ENCODE data around the gene PCSK5.

Gene PCSK5

GRCh38 chr9:76269789-76270188 lies 379.3 kb downstream of the PCSK5 start:
- no peaks in the 10 kb centered on the region for H3K36me3 ChIP-seq (ENCODE audit: control insufficient read depth, insufficient read depth, low read length)
- H3K27me3 ChIP-seq (ENCODE audit: control insufficient read depth, insufficient read depth, low read length) = no peaks in the 10 kb centered on the region
- no peak overlapping the region for H3K9ac ChIP-seq (ENCODE audit: low read depth, low read length)
- no peaks in the 10 kb centered on the region for H3K4me1 ChIP-seq (ENCODE audit: control insufficient read depth, insufficient read depth, low read length)
- H3K9me3 ChIP-seq (ENCODE audit: control insufficient read depth, insufficient read depth, low read length) = peaks cover under 1% of the 10 kb centered on the region; the same call in 1 of the 2 replicates
- H3K4me3 ChIP-seq (ENCODE audit: low read depth, low read length) = no peak overlapping the region
- H3K27ac ChIP-seq (ENCODE audit: low read depth, low read length) = no peak overlapping the region

GRCh38 chr9:76271755-76272154 lies 381.3 kb downstream of the PCSK5 start:
- H3K36me3 ChIP-seq (ENCODE audit: control insufficient read depth, insufficient read depth, low read length) = no peaks in the 10 kb centered on the region
- H3K4me1 ChIP-seq (ENCODE audit: control insufficient read depth, insufficient read depth, low read length) = no peaks in the 10 kb centered on the region
- H3K9ac ChIP-seq (ENCODE audit: low read depth, low read length) = no peak overlapping the region
- no peaks in the 10 kb centered on the region for H3K27me3 ChIP-seq (ENCODE audit: control insufficient read depth, insufficient read depth, low read length)
- no peak overlapping the region for H3K4me3 ChIP-seq (ENCODE audit: low read depth, low read length)
- no peak overlapping the region for H3K27ac ChIP-seq (ENCODE audit: low read depth, low read length)
- no peaks in the 10 kb centered on the region for H3K9me3 ChIP-seq (ENCODE audit: control insufficient read depth, insufficient read depth, low read length)

GRCh38 chr9:76289042-76289441 lies 398.6 kb downstream of the PCSK5 start:
- no peak overlapping the region for H3K9ac ChIP-seq (ENCODE audit: low read depth, low read length)
- no peaks in the 10 kb centered on the region for H3K4me1 ChIP-seq (ENCODE audit: control insufficient read depth, insufficient read depth, low read length)
- H3K36me3 ChIP-seq (ENCODE audit: control insufficient read depth, insufficient read depth, low read length) = no peaks in the 10 kb centered on the region
- H3K4me3 ChIP-seq (ENCODE audit: low read depth, low read length) = no peak overlapping the region
- H3K27ac ChIP-seq (ENCODE audit: low read depth, low read length) = no peak overlapping the region
- no peaks in the 10 kb centered on the region for H3K27me3 ChIP-seq (ENCODE audit: control insufficient read depth, insufficient read depth, low read length)
- H3K9me3 ChIP-seq (ENCODE audit: control insufficient read depth, insufficient read depth, low read length) = no peaks in the 10 kb centered on the region

GRCh38 chr9:76289703-76290102 lies 399.2 kb downstream of the PCSK5 start:
- Histone ChIP-seq H3K27me3 (ENCODE audit: control insufficient read depth, insufficient read depth, low read length) (no peaks in the 10 kb centered on the region), H3K9me3 (ENCODE audit: control insufficient read depth, insufficient read depth, low read length) (no peaks in the 10 kb centered on the region), H3K4me1 (ENCODE audit: control insufficient read depth, insufficient read depth, low read length) (no peaks in the 10 kb centered on the region), H3K9ac (ENCODE audit: low read depth, low read length) (no peak overlapping the region), H3K36me3 (ENCODE audit: control insufficient read depth, insufficient read depth, low read length) (no peaks in the 10 kb centered on the region), H3K4me3 (ENCODE audit: low read depth, low read length) (no peak overlapping the region), H3K27ac (ENCODE audit: low read depth, low read length) (no peak overlapping the region)

GRCh38 chr9:76290555-76290954 lies 400.1 kb downstream of the PCSK5 start:
- Histone ChIP-seq H3K36me3 (ENCODE audit: control insufficient read depth, insufficient read depth, low read length) (no peaks in the 10 kb centered on the region), H3K4me1 (ENCODE audit: control insufficient read depth, insufficient read depth, low read length) (no peaks in the 10 kb centered on the region), H3K9ac (ENCODE audit: low read depth, low read length) (no peak overlapping the region), H3K27me3 (ENCODE audit: control insufficient read depth, insufficient read depth, low read length) (no peaks in the 10 kb centered on the region), H3K9me3 (ENCODE audit: control insufficient read depth, insufficient read depth, low read length) (no peaks in the 10 kb centered on the region), H3K4me3 (ENCODE audit: low read depth, low read length) (no peak overlapping the region), H3K27ac (ENCODE audit: low read depth, low read length) (no peak overlapping the region)

GRCh38 chr9:76292246-76292645 lies 401.8 kb downstream of the PCSK5 start:
- H3K27me3 ChIP-seq (ENCODE audit: control insufficient read depth, insufficient read depth, low read length) = no peaks in the 10 kb centered on the region
- no peak overlapping the region for H3K27ac ChIP-seq (ENCODE audit: low read depth, low read length)
- peaks cover 7% of the 10 kb centered on the region; the same call in 1 of the 2 replicates for H3K4me1 ChIP-seq (ENCODE audit: control insufficient read depth, insufficient read depth, low read length)
- H3K9ac ChIP-seq (ENCODE audit: low read depth, low read length) = no peak overlapping the region
- H3K4me3 ChIP-seq (ENCODE audit: low read depth, low read length) = no peak overlapping the region
- no peaks in the 10 kb centered on the region for H3K36me3 ChIP-seq (ENCODE audit: control insufficient read depth, insufficient read depth, low read length)
- no peaks in the 10 kb centered on the region for H3K9me3 ChIP-seq (ENCODE audit: control insufficient read depth, insufficient read depth, low read length)

GRCh38 chr9:76292658-76293057 lies 402.2 kb downstream of the PCSK5 start:
- Histone ChIP-seq H3K27ac (ENCODE audit: low read depth, low read length) (no peak overlapping the region), H3K9me3 (ENCODE audit: control insufficient read depth, insufficient read depth, low read length) (no peaks in the 10 kb centered on the region), H3K27me3 (ENCODE audit: control insufficient read depth, insufficient read depth, low read length) (no peaks in the 10 kb centered on the region), H3K4me3 (ENCODE audit: low read depth, low read length) (no peak overlapping the region), H3K4me1 (ENCODE audit: control insufficient read depth, insufficient read depth, low read length) (peaks cover 11% of the 10 kb centered on the region), H3K36me3 (ENCODE audit: control insufficient read depth, insufficient read depth, low read length) (no peaks in the 10 kb centered on the region), H3K9ac (ENCODE audit: low read depth, low read length) (no peak overlapping the region)

DNA sequence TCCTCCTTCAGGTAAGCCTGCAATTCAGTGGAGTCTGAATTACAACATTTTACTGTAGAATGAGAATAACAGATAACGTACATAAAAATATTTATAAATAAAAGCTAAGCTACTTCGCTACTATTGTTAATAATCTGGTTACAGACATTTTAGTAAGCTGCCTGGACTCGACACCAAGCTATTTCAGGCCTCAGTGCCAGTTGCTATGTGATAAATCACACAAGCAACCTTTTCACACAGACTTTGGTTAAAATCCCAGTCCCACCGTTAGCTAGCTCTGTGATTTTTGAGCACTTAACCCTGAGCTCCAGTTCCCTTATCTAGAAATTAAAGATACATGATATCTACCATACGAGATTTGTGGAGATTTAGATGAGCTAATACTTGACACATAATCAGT lies 403.8 kb downstream of the PCSK5 start:
- Histone ChIP-seq H3K9me3 (ENCODE audit: control insufficient read depth, insufficient read depth, low read length) (no peaks in the 10 kb centered on the region), H3K4me3 (ENCODE audit: low read depth, low read length) (no peak overlapping the region), H3K9ac (ENCODE audit: low read depth, low read length) (no peak overlapping the region), H3K27ac (ENCODE audit: low read depth, low read length) (no peak overlapping the region), H3K36me3 (ENCODE audit: control insufficient read depth, insufficient read depth, low read length) (no peaks in the 10 kb centered on the region), H3K27me3 (ENCODE audit: control insufficient read depth, insufficient read depth, low read length) (no peaks in the 10 kb centered on the region), H3K4me1 (ENCODE audit: control insufficient read depth, insufficient read depth, low read length) (peaks cover 20% of the 10 kb centered on the region)

- Histone ChIP-seq H3K27me3 (ENCODE audit: control insufficient read depth, insufficient read depth, low read length) (no peaks in the 10 kb centered on the region), H3K36me3 (ENCODE audit: control insufficient read depth, insufficient read depth, low read length) (no peaks in the 10 kb centered on the region), H3K27ac (ENCODE audit: low read depth, low read length) (no peak overlapping the region), H3K4me1 (ENCODE audit: control insufficient read depth, insufficient read depth, low read length) (peaks cover 20% of the 10 kb centered on the region), H3K9me3 (ENCODE audit: control insufficient read depth, insufficient read depth, low read length) (no peaks in the 10 kb centered on the region), H3K9ac (ENCODE audit: low read depth, low read length) (no peak overlapping the region), H3K4me3 (ENCODE audit: low read depth, low read length) (no peak overlapping the region)
These were observed 406.3 kb downstream of the PCSK5 start for GRCh38 chr9:76296561-76297310.

- Histone ChIP-seq H3K27me3 (ENCODE audit: control insufficient read depth, insufficient read depth, low read length) (no peaks in the 10 kb centered on the region), H3K36me3 (ENCODE audit: control insufficient read depth, insufficient read depth, low read length) (no peaks in the 10 kb centered on the region), H3K27ac (ENCODE audit: low read depth, low read length) (no peak overlapping the region), H3K9ac (ENCODE audit: low read depth, low read length) (no peak overlapping the region), H3K4me3 (ENCODE audit: low read depth, low read length) (no peak overlapping the region), H3K4me1 (ENCODE audit: control insufficient read depth, insufficient read depth, low read length) (peaks cover 20% of the 10 kb centered on the region), H3K9me3 (ENCODE audit: control insufficient read depth, insufficient read depth, low read length) (no peaks in the 10 kb centered on the region)
These were observed 407.3 kb downstream of the PCSK5 start for GRCh38 chr9:76297721-76298239.

GRCh38 chr9:76298521-76299144 lies 408.2 kb downstream of the PCSK5 start:
- Histone ChIP-seq H3K4me1 (ENCODE audit: control insufficient read depth, insufficient read depth, low read length) (peaks cover 20% of the 10 kb centered on the region), H3K4me3 (ENCODE audit: low read depth, low read length) (no peak overlapping the region), H3K36me3 (ENCODE audit: control insufficient read depth, insufficient read depth, low read length) (no peaks in the 10 kb centered on the region), H3K9me3 (ENCODE audit: control insufficient read depth, insufficient read depth, low read length) (no peaks in the 10 kb centered on the region), H3K27me3 (ENCODE audit: control insufficient read depth, insufficient read depth, low read length) (no peaks in the 10 kb centered on the region), H3K9ac (ENCODE audit: low read depth, low read length) (no peak overlapping the region), H3K27ac (ENCODE audit: low read depth, low read length) (no peak overlapping the region)
